Measurements from ENCODE around the gene INPP5F. TPM values are rescaled to one million over a fixed set of nuclear protein-coding genes. Genes with fewer than 3 reads are reported as not detected.

Gene INPP5F
- total and polyA plus RNA-seq, 9 of the 15 experiments (the other 6 are each of a cell fraction or from before 2014, with no cell fraction given), result 1.6 to 7.3 (median 6.0) TPM

GRCh38 chr10:119762805-119763798 is 37.3 kb downstream of the INPP5F start:
- 58% methylated on average over 7 of the region's 8 CpGs for whole genome bisulfite sequencing (ENCODE audit: insufficient coverage, low coverage, missing lambda C conversion rate)
- ChIA-PET CTCF (ENCODE audit: low intra/inter-chr PET ratio) (no interaction called here), POLR2A (interaction anchor here (0.9 kb wide), 1 partner anchor 12 kb away, joined by 4 read pairs; no protein-coding TSS in a partner anchor)
- Histone ChIP-seq H3K4me3 (no peak overlapping the region), H3K36me3 (ENCODE audit: control insufficient read depth, insufficient read depth, low read length) (no peaks in the 10 kb centered on the region), H3K27ac (ENCODE audit: extremely low read depth, low read depth, low read length) (no peak overlapping the region), H3K4me1 (replicated peaks in 1 of 2; ENCODE audit: control insufficient read depth in 2 of 2, insufficient read depth in 2 of 2, low read length in 2 of 2) (no peaks in the 10 kb centered on the region), H3K9me1 (ENCODE audit: control insufficient read depth, insufficient read depth, low read length) (no peaks in the 10 kb centered on the region), H3K79me2 (ENCODE audit: control insufficient read depth, insufficient read depth, low read length) (no peaks in the 10 kb centered on the region), H3K9ac (ENCODE audit: insufficient read depth in 1 of 2, low read depth in 2 of 2, low read length in 2 of 2) (no peak overlapping the region), H2AFZ (ENCODE audit: low read depth, low read length) (no peak overlapping the region), H3K4me2 (ENCODE audit: insufficient read depth, low read length) (no peak overlapping the region), H3K27me3 (ENCODE audit: control insufficient read depth in 2 of 2, insufficient read depth in 2 of 2, low read length in 2 of 2) (no peaks in the 10 kb centered on the region), H3K9me3 (replicated peaks; ENCODE audit: control insufficient read depth, insufficient read depth, low read depth, low read length) (no peaks in the 10 kb centered on the region), H4K20me1 (replicated peaks; ENCODE audit: control insufficient read depth, insufficient read depth, low read length) (no peaks in the 10 kb centered on the region)
- intact Hi-C loops (cut with micrococcal nuclease) (no loop called here), in situ Hi-C loops (cut with MboI) (no loop called here)
- DNase-seq (ENCODE audit: extremely low read depth in 1 of 4, low spot score in 3 of 4) (no peak), ATAC-seq (no peak), FAIRE-seq (no peak)
- BruUV-seq (replicated peaks), result no TSS peak
- TF ChIP-seq ARNT (IDR thresholded peaks at IDR 0.05) (no peak), MEF2D (tag; conservative IDR thresholded peaks at IDR 0.05; ENCODE audit: low read depth) (no peak), TCFL5 (CRISPR knock-in tag; conservative IDR thresholded peaks at IDR 0.05) (no peak), SIN3A (IDR thresholded peaks at IDR 0.05; ENCODE audit: borderline replicate concordance in 2 of 2, control insufficient read depth in 1 of 2, low read depth in 2 of 2, low read length in 2 of 2) (no peak), ZNF764 (CRISPR knock-in tag; IDR thresholded peaks at IDR 0.05; ENCODE audit: low read depth) (no peak), MGA (IDR thresholded peaks at IDR 0.05) (no peak), CBFA2T3 (IDR thresholded peaks at IDR 0.05) (no peak), MCM2 (IDR thresholded peaks at IDR 0.05; ENCODE audit: low read depth) (no peak), XRCC3 (IDR thresholded peaks at IDR 0.05) (no peak), ZNF140 (CRISPR knock-in tag; IDR thresholded peaks at IDR 0.05) (no peak)

All from K562 (cell line).